Stimulated activated CD4-positive, alpha-beta T cell treated with anti-CD3 and anti-CD28 coated beads, Interleukin-1b, Interleukin-23, amount 100 ng/mL, for 4 hours (primary cell): ENCODE measurements around the gene LAPTM5.

Experiments
- DNase-seq, 2 donors: peaks; one replicate each; pipeline ENCODE4 v3.0.0-alpha.2; 2020; ENCODE audit warnings: low read depth in 2 of 2

The LAPTM5 gene

DNA sequence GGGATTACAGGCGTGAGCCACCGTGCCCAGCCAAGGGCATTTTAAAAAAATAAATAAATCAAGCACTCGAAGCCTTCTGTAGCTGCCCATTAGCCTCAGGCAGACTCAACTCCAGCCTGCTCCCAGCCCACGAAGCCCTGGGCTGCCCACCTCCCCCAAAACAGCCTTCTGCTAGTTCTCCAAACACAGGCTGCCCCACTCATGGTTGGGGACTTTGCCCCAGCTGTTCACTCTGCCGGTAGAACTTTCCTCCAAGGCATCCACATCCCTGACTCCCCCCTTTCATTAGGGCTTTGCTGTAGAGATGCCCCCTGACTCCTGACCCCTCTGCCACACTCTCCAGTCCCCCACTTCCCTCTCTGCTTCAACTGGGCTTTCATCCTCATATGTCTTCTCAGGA, 29.7 kb upstream of the LAPTM5 start:
- DNase-seq = no peak

- no peak for DNase-seq
Measured at GRCh38 chr1:30786264-30786991, 28.9 kb upstream of the LAPTM5 start.

DNA sequence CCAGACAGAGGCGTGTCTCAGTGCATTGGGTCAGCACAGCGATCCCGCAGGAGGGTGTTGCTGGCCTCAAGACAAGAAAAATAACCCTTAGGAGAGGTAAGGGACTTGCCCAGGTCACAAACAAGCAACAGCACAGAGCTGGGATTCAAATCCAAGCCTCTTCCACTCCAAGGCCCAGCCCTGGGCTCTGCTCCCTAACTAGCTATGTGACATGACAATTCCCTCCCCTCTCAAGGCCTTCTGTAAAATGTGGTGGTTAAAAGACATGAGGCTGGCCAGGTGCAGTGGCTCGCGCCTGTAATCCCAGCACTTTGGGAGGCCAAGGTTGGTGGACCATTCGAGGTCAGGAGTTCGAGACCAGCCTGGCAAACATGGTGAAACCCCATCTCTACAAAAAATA, 28.1 kb upstream of the LAPTM5 start:
- no peak for DNase-seq

- DNase-seq = no peak
Measured at GRCh38 chr1:30785181-30785580, 27.6 kb upstream of the LAPTM5 start.

- DNase-seq = no peak
Measured at GRCh38 chr1:30783256-30783915, 25.8 kb upstream of the LAPTM5 start.

DNA sequence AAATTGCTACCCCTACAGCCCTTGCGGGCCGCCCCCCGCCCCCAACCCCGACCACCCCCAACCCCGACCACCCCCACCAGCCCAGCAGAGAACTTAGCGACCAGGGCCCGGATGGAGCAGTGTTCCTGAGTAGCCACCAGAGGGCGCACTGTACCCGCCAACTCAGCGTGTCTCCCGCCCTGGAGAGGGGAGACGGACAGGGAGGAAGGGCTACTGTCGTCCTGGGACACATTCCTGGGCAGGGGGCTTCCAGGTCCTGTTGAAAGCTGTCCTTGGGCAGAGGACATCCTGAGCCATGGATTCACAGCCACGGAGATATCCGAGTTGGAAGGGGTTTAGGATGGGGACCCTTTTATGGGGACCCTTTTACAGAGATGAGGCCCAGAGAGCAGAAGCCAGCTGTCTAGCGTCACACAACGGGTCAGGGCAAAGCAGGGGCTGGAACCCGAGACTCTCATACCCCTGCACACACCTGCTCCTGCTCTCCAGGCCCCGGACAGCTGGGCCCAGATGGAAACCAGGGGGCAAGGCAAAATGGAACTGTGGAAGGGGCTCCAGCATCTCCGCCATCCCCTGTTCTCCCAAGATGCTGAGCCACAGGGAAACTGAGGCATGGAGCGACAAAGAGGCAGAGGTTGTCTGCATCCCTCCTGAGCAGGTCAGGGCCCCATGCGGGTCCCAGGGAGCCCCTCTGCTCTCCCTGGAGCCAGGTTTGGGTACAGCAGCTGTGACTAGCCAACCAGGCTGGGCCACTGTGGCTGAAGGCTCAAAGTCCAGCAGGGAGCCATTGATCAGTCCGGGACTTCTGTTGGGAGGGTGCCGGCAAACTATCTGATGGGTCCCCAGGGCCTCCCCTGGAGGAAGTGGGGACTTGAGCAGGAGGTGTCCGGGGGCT, 25.0 kb upstream of the LAPTM5 start:
- DNase-seq = peak; percentile 66 to 69

- no peak for DNase-seq
Measured at GRCh38 chr1:30781906-30782305, 24.3 kb upstream of the LAPTM5 start.

GRCh38 chr1:30780409-30780808, 22.8 kb upstream of the LAPTM5 start:
- DNase-seq = no peak

DNA sequence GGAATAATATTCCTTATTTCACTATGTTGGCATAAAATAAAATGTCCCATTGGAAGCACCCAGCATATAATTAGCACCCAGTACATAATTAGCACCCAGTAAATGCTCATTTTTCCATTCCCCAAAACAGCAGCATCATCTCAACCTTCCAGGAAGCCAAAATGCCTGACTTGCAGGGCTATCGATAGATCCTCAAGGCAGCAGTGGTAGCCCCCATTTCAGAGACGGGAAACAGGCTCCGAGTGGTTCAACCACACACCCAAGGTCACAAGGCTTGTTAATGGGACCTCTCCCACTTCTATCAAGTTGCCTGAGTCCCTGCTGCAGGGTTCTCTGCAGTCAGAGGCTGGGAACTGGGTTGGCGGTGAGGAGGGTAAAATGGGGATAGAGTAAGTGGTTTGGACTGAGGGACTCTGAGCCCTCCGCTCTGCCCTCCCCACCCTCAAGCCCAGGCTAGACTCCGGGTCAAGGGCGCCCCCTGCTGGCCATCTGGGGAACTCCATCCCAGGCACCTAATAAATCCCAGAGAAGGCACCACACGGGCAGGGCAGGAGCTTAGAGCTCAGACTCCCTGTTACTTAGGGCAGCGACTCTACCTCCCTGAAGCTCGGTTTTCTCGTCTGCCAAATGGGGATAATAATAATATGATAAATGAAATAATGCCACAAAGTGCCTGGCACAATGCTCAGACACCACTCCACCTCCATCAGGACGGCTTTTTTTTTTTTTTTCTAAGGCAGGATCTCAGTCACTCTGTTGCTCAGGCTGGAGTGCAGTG, 21.9 kb upstream of the LAPTM5 start:
- DNase-seq = peak; percentile 94 to 95

DNA sequence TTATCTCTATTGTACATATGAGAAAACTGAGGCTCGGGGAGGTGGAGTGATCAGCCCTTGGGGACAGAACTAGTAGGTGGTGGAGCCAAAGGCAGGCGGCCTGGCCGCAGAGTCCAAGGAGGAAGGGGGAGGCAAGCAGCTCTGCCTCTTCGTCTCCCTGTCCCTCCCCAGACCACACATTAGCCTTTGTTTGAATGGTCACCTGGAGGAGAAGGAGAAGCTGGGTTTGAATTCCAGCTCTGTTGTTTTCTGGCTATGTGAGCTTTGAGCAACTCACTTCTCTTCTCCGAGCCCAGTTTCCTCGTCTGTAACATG, 21.4 kb upstream of the LAPTM5 start:
- no peak for DNase-seq

DNA sequence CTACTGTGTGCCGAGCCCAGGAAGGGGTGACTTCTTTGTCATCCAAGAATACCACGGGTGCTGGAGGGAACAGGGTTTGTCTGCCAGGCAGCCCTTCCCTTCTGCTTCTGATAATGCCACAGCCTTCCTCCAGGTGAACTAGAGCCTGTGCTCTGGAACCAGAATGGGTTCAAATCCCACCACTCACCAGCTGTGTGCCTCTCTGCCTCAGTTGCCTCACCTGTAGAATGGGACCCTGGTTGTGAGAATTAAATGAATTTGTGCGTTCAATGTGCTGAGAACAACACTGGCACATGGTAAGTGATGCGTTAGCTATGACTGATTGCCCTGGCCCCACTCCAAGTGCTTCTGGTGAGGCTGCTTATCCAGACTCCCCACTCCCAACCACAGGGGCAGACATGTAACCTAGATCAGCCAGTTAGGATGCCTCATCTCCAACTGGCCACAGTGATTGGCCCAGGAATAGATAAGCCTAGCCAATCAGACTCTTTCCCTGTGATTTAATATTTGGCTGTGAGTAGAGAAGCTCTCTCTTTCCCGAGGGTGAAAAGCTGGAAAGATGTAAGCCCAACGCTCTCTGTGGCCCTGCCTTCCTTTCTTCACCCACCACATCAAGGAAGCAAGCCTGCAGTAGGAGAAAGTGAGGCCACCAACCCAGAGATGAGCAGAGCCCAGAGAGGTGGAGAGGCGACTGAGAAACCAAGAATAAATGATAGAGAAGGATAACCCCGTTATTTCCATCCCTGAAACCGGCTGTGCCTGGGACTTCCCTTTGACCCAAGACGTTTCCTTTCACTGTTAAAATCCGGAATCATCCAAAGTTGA, 20.8 kb upstream of the LAPTM5 start:
- no peak for DNase-seq

DNA sequence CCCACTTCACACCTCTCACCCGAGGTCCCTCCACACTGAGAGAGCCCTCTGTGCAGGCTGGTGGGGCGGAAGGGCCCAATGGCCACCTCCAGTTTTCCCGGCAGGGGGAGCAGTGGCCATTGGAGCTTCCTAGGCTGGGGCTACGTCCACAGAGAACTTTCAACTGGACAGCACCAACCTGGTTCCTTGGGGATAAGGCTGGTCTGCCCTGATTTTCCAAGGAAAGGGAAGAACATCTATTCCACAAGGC, 20.3 kb upstream of the LAPTM5 start:
- DNase-seq = no peak

DNA sequence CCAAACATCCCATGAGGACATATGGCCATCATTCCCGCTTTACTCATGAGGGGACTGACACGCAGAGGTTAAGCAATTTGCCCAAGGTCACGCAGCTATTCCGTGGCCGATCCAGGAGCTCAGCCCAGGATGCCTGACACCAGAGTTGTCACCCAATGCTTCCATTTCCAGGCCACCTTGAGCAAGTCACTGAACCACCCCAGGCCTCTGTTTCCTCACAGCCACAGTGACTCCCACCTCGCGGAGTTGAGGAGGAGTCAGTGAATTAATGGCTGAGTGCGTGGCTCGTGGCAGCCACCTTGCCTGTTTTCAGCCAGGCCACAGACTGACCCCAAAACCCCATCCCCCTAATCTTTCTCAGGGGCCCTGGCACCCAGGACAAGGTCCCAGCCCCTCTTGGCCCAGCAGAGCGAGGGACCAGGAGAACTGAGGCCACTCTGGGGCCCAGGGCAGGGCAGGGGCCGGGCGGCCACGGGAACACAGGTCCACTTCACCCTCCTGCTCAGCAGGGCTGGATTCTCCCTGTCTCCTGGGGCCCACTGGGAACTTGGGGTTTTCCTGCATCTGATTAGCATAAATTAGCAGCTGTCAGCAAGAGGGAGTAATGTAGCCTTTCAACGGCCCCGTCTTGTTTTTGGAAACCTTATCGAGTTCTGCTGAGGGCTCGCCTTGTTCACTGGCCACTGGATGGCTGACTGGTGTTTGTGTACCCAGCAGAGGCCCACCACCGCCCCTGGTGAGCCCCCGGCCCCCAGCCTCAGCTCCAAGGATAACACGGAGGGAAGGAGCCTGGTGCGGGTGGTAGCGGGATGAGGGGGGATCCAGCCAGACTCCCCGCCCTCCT, 19.7 kb upstream of the LAPTM5 start:
- no peak for DNase-seq

DNA sequence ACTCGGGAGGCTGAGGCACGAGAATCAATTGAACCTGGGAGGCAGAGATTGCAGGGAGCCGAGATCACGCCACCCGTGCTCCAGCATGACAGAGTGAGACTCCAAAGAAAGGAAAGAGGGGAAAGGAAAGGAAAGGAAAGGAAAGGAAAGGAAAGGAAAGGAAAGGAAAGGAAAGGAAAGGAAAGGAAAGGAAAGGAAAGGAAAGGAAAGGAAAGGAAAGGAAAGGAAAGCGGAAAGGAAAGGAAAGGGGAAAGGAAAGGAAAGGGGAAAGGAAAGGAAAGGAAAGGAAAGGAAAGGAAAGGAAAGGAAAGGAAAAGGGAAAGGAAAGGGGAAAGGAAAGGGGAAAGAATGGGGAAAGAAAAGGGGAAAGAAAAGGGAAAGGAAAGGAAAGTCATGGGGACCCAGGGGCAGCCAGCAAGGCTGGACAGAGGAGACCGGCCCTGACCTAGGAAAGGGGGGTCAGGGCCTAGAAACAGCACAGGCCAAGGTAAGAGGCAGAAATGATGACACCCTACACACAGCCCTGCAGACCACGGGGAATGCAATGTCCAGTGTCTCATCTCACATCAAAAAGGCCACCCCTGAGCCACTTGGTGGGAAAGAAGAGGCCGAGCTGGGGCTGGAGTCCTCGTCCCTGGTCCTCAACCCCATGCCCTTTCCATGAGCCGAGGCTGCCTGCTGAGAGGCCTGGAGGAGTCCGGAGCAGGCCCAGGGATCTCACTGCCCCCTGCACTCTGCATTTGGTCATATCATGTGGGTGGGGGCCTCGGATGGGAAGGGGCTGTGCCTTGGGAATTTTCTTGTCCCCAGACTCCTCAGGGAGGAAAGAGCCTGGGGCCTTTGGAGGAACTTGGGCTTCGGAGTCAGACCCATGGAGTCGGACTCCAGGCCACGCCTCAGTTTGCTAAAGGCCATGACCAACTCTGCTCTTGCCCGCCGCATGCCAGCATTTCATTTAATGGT, 18.8 kb upstream of the LAPTM5 start:
- no peak for DNase-seq

DNA sequence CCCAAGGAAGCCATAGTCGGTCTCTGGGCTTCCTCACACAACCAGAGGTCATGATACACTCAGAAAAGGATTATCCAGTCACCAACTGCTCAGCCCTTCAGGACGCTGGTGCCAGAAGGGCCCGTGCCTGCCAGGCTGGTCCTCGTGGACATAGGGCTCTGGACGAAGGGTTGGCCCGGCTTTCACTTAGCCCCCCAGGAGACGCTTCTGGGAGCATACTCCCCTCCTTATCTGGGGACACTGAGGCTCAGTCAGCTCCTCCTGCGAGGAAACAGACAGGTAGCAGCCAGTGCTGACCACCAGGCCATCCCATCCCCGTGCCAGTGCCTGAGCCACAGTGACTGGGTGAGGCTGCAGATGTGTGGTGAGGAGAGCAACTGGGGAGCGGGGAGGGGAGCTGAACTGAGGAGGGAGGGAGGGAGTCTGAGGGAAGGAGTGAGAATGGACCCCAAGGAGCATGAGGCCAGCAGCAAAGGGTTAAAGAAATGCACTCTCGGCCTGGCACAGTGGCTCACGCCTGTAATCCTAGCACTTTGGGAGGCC, 17.9 kb upstream of the LAPTM5 start:
- DNase-seq = no peak

DNA sequence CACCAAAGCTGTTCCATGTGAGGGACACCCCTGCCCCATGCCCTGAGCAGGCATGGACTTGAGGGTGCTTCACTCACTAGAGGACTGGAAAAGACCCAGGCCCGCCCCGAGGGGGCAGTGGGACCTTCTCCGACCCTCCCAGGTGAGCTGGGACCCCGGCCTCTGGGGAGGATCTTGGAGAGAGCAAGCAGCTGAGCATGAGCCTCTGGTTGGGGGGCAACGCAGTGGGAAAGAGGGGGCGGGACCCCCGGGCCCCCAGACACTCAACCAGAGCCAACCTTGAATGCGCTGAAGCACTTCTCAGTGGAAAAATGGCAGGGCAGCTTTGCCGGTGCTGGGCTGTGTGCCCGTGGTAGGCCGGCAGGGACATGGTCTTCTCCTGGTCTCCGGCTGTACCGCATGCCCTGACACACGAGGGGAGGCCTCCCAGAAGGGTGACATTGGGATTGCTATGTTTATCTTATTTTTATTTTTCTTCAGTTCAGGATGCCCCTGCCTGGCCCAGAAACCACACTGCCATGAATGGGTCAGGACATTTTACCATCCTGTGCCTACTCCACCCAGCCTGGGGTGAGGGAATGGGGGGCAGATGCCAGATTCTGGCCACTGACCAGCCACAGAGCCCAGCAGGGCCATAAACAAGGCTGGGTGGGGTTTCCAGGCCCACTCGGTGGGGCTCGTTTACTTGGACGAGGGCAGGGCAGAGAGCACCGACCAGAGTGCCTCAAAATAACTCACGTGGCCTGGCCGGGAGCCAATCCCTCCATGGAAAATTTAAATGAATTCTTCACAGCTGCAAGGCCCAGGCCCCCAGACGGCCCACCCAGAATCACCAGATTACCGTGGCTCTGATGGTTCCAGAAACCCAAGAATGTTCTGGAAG, 17.2 kb upstream of the LAPTM5 start:
- no peak for DNase-seq

- DNase-seq = no peak
Measured at GRCh38 chr1:30773722-30774358, 16.3 kb upstream of the LAPTM5 start.

DNA sequence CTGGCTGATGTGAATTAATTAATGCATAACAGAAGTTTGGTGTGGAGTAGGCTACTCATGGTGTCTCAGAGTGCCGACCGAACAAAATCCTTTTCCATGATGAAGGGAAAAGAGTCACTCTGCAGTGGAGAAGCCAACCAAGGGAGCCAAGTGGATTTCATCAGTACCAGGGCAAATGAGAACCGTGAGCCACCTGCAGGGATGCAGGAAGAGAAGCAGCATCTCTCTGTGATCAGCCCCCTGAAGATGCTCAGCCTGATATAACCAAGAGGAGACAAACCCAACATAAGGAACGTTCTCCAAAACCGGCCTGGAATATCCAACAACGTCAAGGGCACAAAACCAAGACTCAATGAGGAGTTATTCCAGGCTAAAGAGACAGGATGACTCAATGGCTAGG, 13.4 kb upstream of the LAPTM5 start:
- no peak for DNase-seq
